Measurements from ENCODE around the gene UPK2.
A peak's percentile ranks its signal among the peaks of the same experiment; 100 is the strongest.

The UPK2 gene

GRCh38 chr11:118928101-118928869, 27.8 kb upstream of the UPK2 start:
- Histone ChIP-seq H4K20me1 (ENCODE audit: insufficient read depth, low read length, poor library complexity, severe bottlenecking) (peaks cover 9% of the 10 kb centered on the region), H3K4me1 (ENCODE audit: insufficient read depth, low read length, poor library complexity, severe bottlenecking) (peaks cover 29% of the 10 kb centered on the region), H3F3A (ENCODE audit: low read depth) (no peaks in the 10 kb centered on the region; the same call in 1 of the 2 replicates), H3K27me3 (ENCODE audit: insufficient read depth, low read length, poor library complexity, severe bottlenecking) (no peaks in the 10 kb centered on the region), H3K79me2 (ENCODE audit: insufficient read depth, low read length) (peaks cover 21% of the 10 kb centered on the region), H3K9me2 (replicated peaks; ENCODE audit: low read depth, low read length) (no peaks in the 10 kb centered on the region), H3K9ac (ENCODE audit: low read depth, low read length, poor library complexity, severe bottlenecking) (peak overlapping the region; percentile 80), H2AFZ (ENCODE audit: low read length) (peak overlapping the region; percentile 92), H3K36me3 (ENCODE audit: insufficient read depth, low read length) (no peaks in the 10 kb centered on the region), H3K9me3 (ENCODE audit: insufficient read depth, low read depth, low read length) (no peaks in the 10 kb centered on the region), H3K4me2 (ENCODE audit: low read depth, low read length, poor library complexity, severe bottlenecking) (peak overlapping the region; percentile 98), H3K4me3 (ENCODE audit: low read length, poor library complexity, severe bottlenecking) (peak overlapping the region; percentile 88)
- TF ChIP-seq, protein P1, sequence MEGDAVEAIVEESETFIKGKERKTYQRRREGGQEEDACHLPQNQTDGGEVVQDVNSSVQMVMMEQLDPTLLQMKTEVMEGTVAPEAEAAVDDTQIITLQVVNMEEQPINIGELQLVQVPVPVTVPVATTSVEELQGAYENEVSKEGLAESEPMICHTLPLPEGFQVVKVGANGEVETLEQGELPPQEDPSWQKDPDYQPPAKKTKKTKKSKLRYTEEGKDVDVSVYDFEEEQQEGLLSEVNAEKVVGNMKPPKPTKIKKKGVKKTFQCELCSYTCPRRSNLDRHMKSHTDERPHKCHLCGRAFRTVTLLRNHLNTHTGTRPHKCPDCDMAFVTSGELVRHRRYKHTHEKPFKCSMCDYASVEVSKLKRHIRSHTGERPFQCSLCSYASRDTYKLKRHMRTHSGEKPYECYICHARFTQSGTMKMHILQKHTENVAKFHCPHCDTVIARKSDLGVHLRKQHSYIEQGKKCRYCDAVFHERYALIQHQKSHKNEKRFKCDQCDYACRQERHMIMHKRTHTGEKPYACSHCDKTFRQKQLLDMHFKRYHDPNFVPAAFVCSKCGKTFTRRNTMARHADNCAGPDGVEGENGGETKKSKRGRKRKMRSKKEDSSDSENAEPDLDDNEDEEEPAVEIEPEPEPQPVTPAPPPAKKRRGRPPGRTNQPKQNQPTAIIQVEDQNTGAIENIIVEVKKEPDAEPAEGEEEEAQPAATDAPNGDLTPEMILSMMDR (conservative IDR thresholded peaks at IDR 0.05; ENCODE audit: low read length), result peak; percentile 90
- no peak for TF ChIP-seq EZH2phosphoT487 (IDR thresholded peaks at IDR 0.05; ENCODE audit: borderline replicate concordance)

DNA sequence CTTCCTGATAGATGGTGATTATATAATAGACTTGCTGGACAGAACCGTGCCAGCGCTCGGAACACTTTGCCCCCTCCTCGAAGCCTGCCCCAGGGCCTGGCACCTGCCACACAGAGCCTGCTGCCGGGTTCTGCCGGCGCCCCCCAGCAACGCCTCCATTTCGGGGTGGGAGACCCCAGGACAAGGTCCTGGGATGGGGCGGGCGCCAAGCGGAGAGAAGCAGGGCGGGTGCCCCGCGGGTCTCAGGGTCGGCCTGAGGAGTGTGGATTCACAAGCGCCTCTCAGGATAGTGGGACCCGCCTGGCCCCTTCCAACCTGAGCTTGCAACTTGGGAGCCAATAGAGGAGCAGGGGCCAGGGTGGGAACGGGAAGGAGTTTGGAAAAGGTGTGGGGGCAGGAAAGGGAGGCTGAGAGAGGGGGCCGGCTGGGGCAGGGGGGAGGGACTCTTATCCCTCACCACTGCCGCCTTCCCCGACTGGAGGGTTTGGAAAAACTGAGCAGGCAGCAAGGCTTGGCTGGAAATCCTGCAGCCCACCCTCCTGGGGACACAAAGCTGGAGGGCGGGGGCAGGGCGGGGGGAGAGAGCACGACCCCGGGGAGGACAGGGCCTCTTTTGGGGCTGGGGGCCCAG, 27.1 kb upstream of the UPK2 start:
- no peaks in the 10 kb centered on the region; the same call in 1 of the 2 replicates for H3F3A ChIP-seq (ENCODE audit: low read depth)
- H3K36me3 ChIP-seq (ENCODE audit: insufficient read depth, low read length), result no peaks in the 10 kb centered on the region
- no peaks in the 10 kb centered on the region for H3K9me3 ChIP-seq (ENCODE audit: insufficient read depth, low read depth, low read length)
- peak overlapping the region; percentile 98 for H3K4me2 ChIP-seq (ENCODE audit: low read depth, low read length, poor library complexity, severe bottlenecking)
- peaks cover 22% of the 10 kb centered on the region for H3K4me1 ChIP-seq (ENCODE audit: insufficient read depth, low read length, poor library complexity, severe bottlenecking)
- peaks cover 5% of the 10 kb centered on the region for H4K20me1 ChIP-seq (ENCODE audit: insufficient read depth, low read length, poor library complexity, severe bottlenecking)
- H3K79me2 ChIP-seq (ENCODE audit: insufficient read depth, low read length), result peaks cover 14% of the 10 kb centered on the region
- peak overlapping the region; percentile 92 for H2AFZ ChIP-seq (ENCODE audit: low read length)
- peak overlapping the region; percentile 88 for H3K4me3 ChIP-seq (ENCODE audit: low read length, poor library complexity, severe bottlenecking)
- no peaks in the 10 kb centered on the region for H3K27me3 ChIP-seq (ENCODE audit: insufficient read depth, low read length, poor library complexity, severe bottlenecking)
- H3K9me2 ChIP-seq (replicated peaks; ENCODE audit: low read depth, low read length), result no peaks in the 10 kb centered on the region
- TF ChIP-seq EZH2phosphoT487 (IDR thresholded peaks at IDR 0.05; ENCODE audit: borderline replicate concordance), result no peak
- TF ChIP-seq, protein P1 (conservative IDR thresholded peaks at IDR 0.05; ENCODE audit: low read length), result peak; percentile 25
- peak overlapping the region; percentile 80 for H3K9ac ChIP-seq (ENCODE audit: low read depth, low read length, poor library complexity, severe bottlenecking)

- Histone ChIP-seq H2AFZ (ENCODE audit: low read length) (peak overlapping the region; percentile 92), H3K4me3 (ENCODE audit: low read length, poor library complexity, severe bottlenecking) (peak overlapping the region; percentile 88), H3K9me2 (replicated peaks; ENCODE audit: low read depth, low read length) (no peaks in the 10 kb centered on the region), H3K4me1 (ENCODE audit: insufficient read depth, low read length, poor library complexity, severe bottlenecking) (peaks cover 16% of the 10 kb centered on the region), H3F3A (ENCODE audit: low read depth) (no peaks in the 10 kb centered on the region; the same call in 1 of the 2 replicates), H3K36me3 (ENCODE audit: insufficient read depth, low read length) (no peaks in the 10 kb centered on the region), H3K27me3 (ENCODE audit: insufficient read depth, low read length, poor library complexity, severe bottlenecking) (no peaks in the 10 kb centered on the region), H3K4me2 (ENCODE audit: low read depth, low read length, poor library complexity, severe bottlenecking) (peak overlapping the region; percentile 98), H3K9me3 (ENCODE audit: insufficient read depth, low read depth, low read length) (no peaks in the 10 kb centered on the region), H3K79me2 (ENCODE audit: insufficient read depth, low read length) (peaks cover 8% of the 10 kb centered on the region), H4K20me1 (ENCODE audit: insufficient read depth, low read length, poor library complexity, severe bottlenecking) (no peaks in the 10 kb centered on the region), H3K9ac (ENCODE audit: low read depth, low read length, poor library complexity, severe bottlenecking) (peak overlapping the region; percentile 80)
- TF ChIP-seq, protein P1 (conservative IDR thresholded peaks at IDR 0.05; ENCODE audit: low read length), result no peak
- TF ChIP-seq EZH2phosphoT487 (IDR thresholded peaks at IDR 0.05; ENCODE audit: borderline replicate concordance), result no peak
Observed at GRCh38 chr11:118929501-118930093, 26.5 kb upstream of the UPK2 start.

Measured in Loucy (cell line).